Mononuclear cell (primary cell): ENCODE results near the gene RSU1. TPM values are rescaled to one million over a fixed set of nuclear protein-coding genes. Genes with fewer than 3 reads are reported as not detected.

Experiments used
- H3K27me3 ChIP-seq: 2 replicates; pipeline ENCODE4 v1.6.0; 2011; ENCODE audit warnings: low read length, control low read depth; ENCODE audit not compliant: insufficient read depth
- H3K4me1 ChIP-seq: 2 replicates; pipeline ENCODE4 v1.5.1; 2011; ENCODE audit warnings: mild to moderate bottlenecking, low read length, control low read depth; ENCODE audit not compliant: insufficient read depth
- H3K4me3 ChIP-seq: 2 replicates; pipeline ENCODE4 v1.5.1; 2011; ENCODE audit warnings: mild to moderate bottlenecking, low read length, moderate library complexity
- H3K9me3 ChIP-seq: 2 replicates; pipeline ENCODE4 v1.5.1; 2011; ENCODE audit warnings: low read depth, mild to moderate bottlenecking, control low read depth, low read length
- total RNA-seq: library from RNA; depleted of rRNA; stranded (reverse); fragments of >200 nt; gene quantifications from one replicate; pipeline ENCODE4 v1.2.3, GENCODE V29; 2012

Gene RSU1
- total RNA-seq, 1 donor, result 80.0 TPM

DNA sequence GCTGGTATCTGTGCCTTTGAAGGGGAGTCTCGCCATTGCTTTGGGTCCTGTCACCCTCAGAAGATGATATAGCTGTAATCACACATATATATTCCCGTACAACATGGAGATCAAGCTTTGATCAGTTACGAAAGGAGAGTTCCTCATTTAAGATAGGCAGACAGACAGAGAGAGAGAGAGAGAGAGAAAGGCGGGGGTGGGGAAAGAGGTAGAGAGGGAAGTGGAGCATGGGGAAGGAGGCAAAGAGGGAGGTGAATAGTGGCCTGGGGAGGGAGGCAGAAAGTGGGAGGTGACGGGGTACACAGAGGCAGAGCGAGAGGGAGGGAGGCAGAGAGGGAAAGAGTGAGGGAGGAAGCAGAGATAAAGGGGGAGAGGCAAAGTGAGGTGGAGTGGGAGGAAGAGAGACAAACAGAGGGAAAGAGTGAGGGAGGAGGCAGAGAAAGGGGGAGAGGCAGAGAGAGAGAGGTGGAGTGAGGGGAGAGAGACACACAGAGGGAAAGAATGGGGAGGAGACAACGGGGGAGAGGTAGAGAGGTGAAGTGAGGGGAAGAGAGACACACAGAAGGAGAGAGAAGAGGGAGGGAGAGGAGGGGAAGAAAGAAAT lies 250.9 kb downstream of the RSU1 start:
- Histone ChIP-seq H3K27me3 (no peaks in the 10 kb centered on the region), H3K4me3 (no peak overlapping the region), H3K9me3 (no peaks in the 10 kb centered on the region), H3K4me1 (no peaks in the 10 kb centered on the region)

- H3K4me1 ChIP-seq, result no peaks in the 10 kb centered on the region
- H3K4me3 ChIP-seq, result no peak overlapping the region
- H3K9me3 ChIP-seq, result no peaks in the 10 kb centered on the region
- no peaks in the 10 kb centered on the region for H3K27me3 ChIP-seq
These were observed 251.6 kb downstream of the RSU1 start for GRCh38 chr10:16565604-16566003.

DNA sequence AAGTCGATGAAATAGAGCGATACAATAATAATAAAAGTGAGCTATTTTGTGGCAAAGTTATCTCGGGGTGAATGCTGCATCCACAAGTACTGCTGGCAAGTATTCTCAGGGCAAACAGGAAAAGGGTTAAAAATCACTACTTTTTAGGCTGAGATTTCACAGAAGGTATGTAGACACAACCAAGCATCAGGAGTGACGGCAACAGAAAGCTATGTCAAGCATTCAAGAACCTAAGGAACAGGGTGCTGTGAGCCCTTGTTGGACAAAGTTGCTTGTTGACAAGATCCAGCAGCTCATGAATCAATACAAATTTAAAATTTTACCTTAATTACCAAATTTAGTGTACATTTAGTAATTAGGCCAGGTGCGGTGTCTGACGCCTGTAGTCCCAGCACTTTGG lies 254.3 kb downstream of the RSU1 start:
- Histone ChIP-seq H3K4me3 (no peak overlapping the region), H3K4me1 (no peaks in the 10 kb centered on the region), H3K9me3 (no peaks in the 10 kb centered on the region), H3K27me3 (peaks cover 7% of the 10 kb centered on the region)

GRCh38 chr10:16559236-16559773 lies 257.9 kb downstream of the RSU1 start:
- Histone ChIP-seq H3K4me3 (no peak overlapping the region), H3K4me1 (no peaks in the 10 kb centered on the region), H3K27me3 (peaks cover 9% of the 10 kb centered on the region), H3K9me3 (no peaks in the 10 kb centered on the region)

- Histone ChIP-seq H3K4me1 (no peaks in the 10 kb centered on the region), H3K4me3 (no peak overlapping the region), H3K9me3 (no peaks in the 10 kb centered on the region), H3K27me3 (peaks cover 4% of the 10 kb centered on the region)
These were observed 269.3 kb downstream of the RSU1 start for GRCh38 chr10:16547973-16548372.

DNA sequence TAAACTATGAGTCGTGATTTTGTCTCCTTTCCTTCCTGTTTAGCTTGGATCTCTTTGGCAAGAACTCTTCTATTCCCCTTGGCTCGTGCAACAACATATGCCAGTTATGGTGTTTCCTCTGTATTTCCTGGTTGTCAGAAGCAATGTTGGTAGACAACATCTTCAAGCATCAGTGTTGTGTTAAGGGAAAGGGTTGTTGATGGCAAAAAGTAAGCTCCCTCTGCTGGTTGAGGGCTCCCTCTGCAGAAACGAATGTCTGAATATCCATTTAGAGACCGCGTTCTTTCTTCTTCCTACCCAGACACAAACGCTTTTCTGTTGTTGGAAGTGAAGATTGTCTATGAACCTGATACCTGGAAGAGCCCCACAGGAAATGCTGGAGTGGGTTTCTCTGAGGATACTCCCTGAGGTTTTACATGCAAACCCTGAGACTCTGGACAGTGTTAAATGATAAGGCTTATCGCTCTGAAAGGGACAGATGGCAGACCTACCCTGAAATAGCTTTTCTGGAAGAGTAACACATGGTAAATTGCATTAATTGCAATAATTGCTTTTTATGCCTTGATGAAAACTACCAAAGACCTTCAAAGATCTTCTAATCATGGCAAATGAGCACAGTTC lies 272.0 kb downstream of the RSU1 start:
- Histone ChIP-seq H3K4me3 (no peak overlapping the region), H3K27me3 (peaks cover 6% of the 10 kb centered on the region), H3K9me3 (no peaks in the 10 kb centered on the region), H3K4me1 (no peaks in the 10 kb centered on the region)

GRCh38 chr10:16544591-16544990 lies 272.6 kb downstream of the RSU1 start:
- Histone ChIP-seq H3K4me1 (no peaks in the 10 kb centered on the region), H3K4me3 (no peak overlapping the region), H3K27me3 (peaks cover 7% of the 10 kb centered on the region), H3K9me3 (no peaks in the 10 kb centered on the region)

DNA sequence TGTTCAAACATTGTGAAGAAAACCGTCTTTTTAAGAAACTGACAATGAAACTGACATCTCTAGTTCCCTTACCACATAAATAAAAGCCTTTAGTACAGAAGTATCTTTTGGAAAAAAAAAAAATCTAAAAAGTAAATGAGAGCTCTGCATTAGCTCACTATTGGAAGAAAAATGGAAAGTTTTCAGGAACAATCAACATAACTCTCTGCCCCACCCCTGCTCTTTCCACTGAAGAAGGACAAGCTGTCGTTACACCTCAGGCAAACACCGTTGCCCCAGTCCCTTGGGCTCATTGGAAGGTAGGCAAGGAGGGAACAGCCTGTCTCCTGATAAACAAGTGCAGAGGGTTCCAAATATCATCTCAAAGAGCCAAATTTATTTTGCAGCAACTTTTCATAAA lies 273.1 kb downstream of the RSU1 start:
- H3K4me3 ChIP-seq, result no peak overlapping the region
- no peaks in the 10 kb centered on the region for H3K9me3 ChIP-seq
- H3K27me3 ChIP-seq, result peaks cover 7% of the 10 kb centered on the region
- no peaks in the 10 kb centered on the region for H3K4me1 ChIP-seq
